HepG2 (cell line): ENCODE results near the gene SPCS2. TPM values are rescaled to one million over a fixed set of nuclear protein-coding genes. Genes with fewer than 3 reads are reported as not detected.

Experiments used
- ATAC-seq: fragments of 200-7000 bp; cut with Tn5 transposase; 3 replicates; pipeline ENCODE4 v1.9.1; 2020; ENCODE audit warnings: mild to moderate bottlenecking, moderate library complexity
- BruUV-seq: library from RNA; stranded (reverse); fragments of 400-500 nt; replicated peaks from 2 replicates; lab custom pipeline; 2021; lab: Mats Ljungman, UMichigan
- CTCF ChIA-PET: fragments of 300-600 bp; formaldehyde crosslinking; extraction: SDS; loops from one replicate; lab custom pipeline; 2021; ENCODE audit warnings: low total read pairs, inconsistent platforms, low intra/inter-chr PET ratio; lab: Yijun Ruan, JAX
- POLR2A ChIA-PET: fragments of 350-600 bp; sonication (Branson Sonifier 250); formaldehyde crosslinking; loops from one replicate; lab custom pipeline; 2020; ENCODE audit warnings: antibody characterized with exemption, inconsistent platforms; lab: Yijun Ruan, JAX
- DNase-seq: peaks from one replicate; pipeline ENCODE4 v3.0.0-alpha.2; 2015; ENCODE audit warnings: low spot score
- FAIRE-seq: peaks from 3 replicates; lab custom pipeline; 2011; peaks lifted over from hg19 to GRCh38; lab: Jason Lieb, UNC
- H2AFZ ChIP-seq: one replicate; pipeline ENCODE4 v1.6.1; 2011; ENCODE audit warnings: low read length, inconsistent platforms
- H3K27ac ChIP-seq: fragments of 300-600 bp; 3 replicates; pipeline ENCODE4 v1.8.0; 2011; ENCODE audit warnings: mixed run types, mild to moderate bottlenecking, mixed read lengths, low read length, inconsistent platforms; ENCODE audit not compliant: insufficient read depth; ENCODE audit errors: extremely low read length
- H3K27me3 ChIP-seq, 2 experiments: fragments of 200-600 bp in 1 of 2; 2 replicates in 1 of 2; 3 replicates in 1 of 2; pipeline versions ENCODE4 v1.6.0 to v1.8.0; 2011; ENCODE audit warnings: low read length in 2 of 2, mild to moderate bottlenecking in 2 of 2, moderate library complexity in 2 of 2, inconsistent platforms in 1 of 2; ENCODE audit not compliant: insufficient read depth in 2 of 2, control insufficient read depth in 1 of 2
- H3K36me3 ChIP-seq, 2 experiments: fragments of 200-600 bp in 1 of 2; replicated peaks in 1 of 2; 2 replicates in 1 of 2; 3 replicates in 1 of 2; pipeline versions ENCODE4 v1.5.1 to v1.8.0; 2011; ENCODE audit warnings: low read length in 2 of 2, inconsistent platforms in 1 of 2; ENCODE audit not compliant: insufficient read depth in 2 of 2, control insufficient read depth in 1 of 2
- H3K4me1 ChIP-seq: 2 replicates; pipeline ENCODE4 v1.5.1; 2012; ENCODE audit warnings: low read length, inconsistent platforms; ENCODE audit not compliant: insufficient read depth
- H3K4me2 ChIP-seq: 2 replicates; pipeline ENCODE4 v1.6.0; 2011; ENCODE audit warnings: low read depth, low read length, inconsistent platforms
- H3K4me3 ChIP-seq, 3 experiments: fragments of 200-600 bp in 1 of 3; sonication (generic), shearing (Covaris generic) in 1 of 3; replicated peaks in 1 of 3; 2 replicates each; pipeline ENCODE4 v1.5.1; 2011 to 2016; ENCODE audit warnings: low read length in 3 of 3, inconsistent platforms in 2 of 3, low read depth in 2 of 3, mild to moderate bottlenecking in 2 of 3, control low read depth in 1 of 3, mixed read lengths in 1 of 3; ENCODE audit not compliant: insufficient read depth in 1 of 3
- H3K79me2 ChIP-seq: one replicate; pipeline ENCODE4 v1.6.1; 2011; ENCODE audit warnings: low read length, inconsistent platforms; ENCODE audit not compliant: insufficient read depth
- H3K9ac ChIP-seq: 2 replicates; pipeline ENCODE4 v1.6.0; 2011; ENCODE audit warnings: mild to moderate bottlenecking, low read depth, low read length, inconsistent platforms; ENCODE audit not compliant: insufficient read depth
- H3K9me3 ChIP-seq: 2 replicates; pipeline ENCODE4 v1.5.1; 2012; ENCODE audit warnings: mild to moderate bottlenecking, low read length
- H4K20me1 ChIP-seq: 2 replicates; pipeline ENCODE4 v1.6.0; 2011; ENCODE audit warnings: inconsistent platforms, mild to moderate bottlenecking, low read length, moderate library complexity; ENCODE audit not compliant: insufficient read depth
- ARID2 ChIP-seq: sonication (generic); formaldehyde crosslinking; IDR thresholded peaks from 2 replicates; pipeline ENCODE4 v1.8.1; 2022; ENCODE audit warnings: mild to moderate bottlenecking, missing genetic modification reagents, borderline replicate concordance
- CBX2 ChIP-seq, 2 experiments: fragments of 200-600 bp in 1 of 2; sonication (generic); formaldehyde crosslinking in 1 of 2; IDR thresholded peaks; 2 replicates each; pipeline versions ENCODE4 v1.7.0 to v1.8.1; 2018 to 2022; ENCODE audit warnings: low read depth in 2 of 2, low read length in 1 of 2, mild to moderate bottlenecking in 1 of 2, missing genetic modification reagents in 1 of 2
- EP300 ChIP-seq, 3 experiments: sonication (generic) in 1 of 3; formaldehyde crosslinking in 1 of 3; IDR thresholded peaks; 2 replicates each; pipeline versions ENCODE4 v1.5.1 to v1.6.1; 2011 to 2020; ENCODE audit warnings: low read depth in 2 of 3, low read length in 2 of 3, borderline replicate concordance in 1 of 3, improper control_type of control experiment in 1 of 3, mild to moderate bottlenecking in 1 of 3, missing genetic modification reagents in 1 of 3, moderate library complexity in 1 of 3
- FOXO4 ChIP-seq: sonication (generic); formaldehyde crosslinking; conservative IDR thresholded peaks from 2 replicates; pipeline ENCODE4 v1.8.1; 2023; ENCODE audit warnings: missing genetic modification reagents
- NFYC ChIP-seq: IDR thresholded peaks from 2 replicates; pipeline ENCODE4 v1.6.1; 2016; ENCODE audit warnings: missing genetic modification reagents, missing compliant biosample characterization
- SMARCE1 ChIP-seq: fragments of 450-650 bp; IDR thresholded peaks from 2 replicates; pipeline ENCODE4 v1.6.1; 2017; ENCODE audit warnings: borderline replicate concordance
- ZNF263 ChIP-seq: sonication (generic); formaldehyde crosslinking; IDR thresholded peaks from 2 replicates; pipeline ENCODE4 v1.4.0; 2020; ENCODE audit warnings: missing genetic modification reagents
- WGBS: methylation state at CpG from one replicate; pipeline ENCODE4 v1.1.6; 2017; ENCODE audit warnings: low lambda C conversion rate; 5-methylcytosine and 5-hydroxymethylcytosine counted together
- in situ Hi-C: cut with HindIII; loops from 2 replicates; pipeline ENCODE4 v1.10.0; 2017; ENCODE audit warnings: low pct_unique_long_range_greater_than_20kb; ENCODE audit not compliant: extremely low pct_ligation_motif_present
- intact Hi-C: fragments of 100-400 bp; cut with micrococcal nuclease; formaldehyde crosslinking; loops from one replicate; pipeline ENCODE4 v1.10.0; 2022; ENCODE audit not compliant: unreplicated experiment
- polyA plus RNA-seq, 8 experiments: library from polyadenylated mRNA; depleted of rRNA in 3 of 8; stranded (reverse) in 7 of 8; unstranded in 1 of 8; fragments of >200 nt; fragmentation: Illumina TruSeq in 4 of 8; extraction: Trizol in 4 of 8; gene quantifications; 2 replicates each; pipeline versions ENCODE4 v1.2.1 to v1.2.3, GENCODE V29; 2011 to 2016; ENCODE audit warnings: low read depth in 4 of 8, missing spikeins in 1 of 8, mixed read lengths in 1 of 8; ENCODE audit not compliant: insufficient read depth in 1 of 8
- total RNA-seq, 5 experiments: library from RNA; depleted of rRNA; stranded (reverse); fragments of >200 nt; fragmentation: Illumina TruSeq; extraction: Trizol; gene quantifications; 2 replicates each; pipeline ENCODE4 v1.2.3, GENCODE V29; 2016; ENCODE audit warnings: low read depth in 1 of 5

Gene SPCS2
- total and polyA plus RNA-seq, 2 of the 13 experiments (the other 11 are each of a cell fraction or from before 2014, with no cell fraction given), result 87.3 to 142 TPM

GRCh38 chr11:74966651-74967050, 17.6 kb downstream of the SPCS2 start:
- Histone ChIP-seq H3K36me3 (peaks cover 13 to 60% of the 10 kb centered on the region in 2 experiments), H3K4me2 (no peak overlapping the region), H2AFZ (no peak overlapping the region), H3K27me3 (no peaks in the 10 kb centered on the region), H3K79me2 (peaks cover 35% of the 10 kb centered on the region), H3K9ac (no peak overlapping the region), H3K27ac (no peak overlapping the region), H3K9me3 (no peaks in the 10 kb centered on the region), H4K20me1 (peaks cover 20% of the 10 kb centered on the region), H3K4me3 (no peak overlapping the region), H3K4me1 (no peaks in the 10 kb centered on the region)
- ATAC-seq, result no peak
- no peak for TF ChIP-seq NFYC (CRISPR knock-in tag)
- no peak for DNase-seq
- in situ Hi-C loops (no loop called here), intact Hi-C loops (no loop called here)
- WGBS, result 96% methylated on average over 5 of the region's 5 CpGs
- no peak for FAIRE-seq
- POLR2A ChIA-PET, result interaction anchor here (1.4 kb wide), 1 partner anchor 22 kb away, joined by 5 read pairs; the partner anchor contains the start of gene NEU3
- CTCF ChIA-PET, result no interaction called here
- no TSS peak for BruUV-seq

- DNase-seq, result no peak
- peaks cover 20 to 75% of the 10 kb centered on the region in 2 experiments for H3K36me3 ChIP-seq
- ChIA-PET CTCF (no interaction called here), POLR2A (no interaction called here)
- H3K4me1 ChIP-seq, result peaks cover 6% of the 10 kb centered on the region
- ATAC-seq, result no peak
- BruUV-seq, result no TSS peak
- no peak overlapping the region for H3K4me2 ChIP-seq
- no peak overlapping the region for H3K27ac ChIP-seq
- no peaks in the 10 kb centered on the region for H3K9me3 ChIP-seq
- WGBS, result 95% methylated on average over 1 of the region's 1 CpG
- peaks cover 4% of the 10 kb centered on the region; the same call in 1 of the 2 replicates for H4K20me1 ChIP-seq
- H3K79me2 ChIP-seq, result no peaks in the 10 kb centered on the region
- H3K4me3 ChIP-seq, result no peak overlapping the region
- no peaks in the 10 kb centered on the region for H3K27me3 ChIP-seq
- intact Hi-C loops, result no loop called here
- FAIRE-seq, result no peak
- no peak overlapping the region for H2AFZ ChIP-seq
- no peak overlapping the region for H3K9ac ChIP-seq
- in situ Hi-C loops, result no loop called here
- TF ChIP-seq ZNF263 (CRISPR knock-in tag), result no peak
- TF ChIP-seq SMARCE1, result no peak
- no peak for TF ChIP-seq EP300 (IDR thresholded peaks at IDR 0.05; ENCODE audit: low read depth in 2 of 2, low read length in 2 of 2)
- TF ChIP-seq EP300 (CRISPR knock-in tag; IDR thresholded peaks at IDR 0.05; ENCODE audit: borderline replicate concordance), result no peak
- no peak for TF ChIP-seq FOXO4 (CRISPR knock-in tag)
- TF ChIP-seq ARID2, result no peak
- TF ChIP-seq CBX2 (IDR thresholded peaks at IDR 0.05; ENCODE audit: low read depth, low read length), result no peak
- no peak for TF ChIP-seq CBX2 (CRISPR knock-in tag; IDR thresholded peaks at IDR 0.05; ENCODE audit: low read depth)
Observed at GRCh38 chr11:74970852-74971395, 21.9 kb downstream of the SPCS2 start.
